ENCODE results near the gene CRACR2B. TPM values are rescaled to one million over a fixed set of nuclear protein-coding genes. Genes with fewer than 3 reads are reported as not detected.

Gene CRACR2B
- total and polyA plus RNA-seq, 10 of the 15 experiments (the other 5 are each of a cell fraction or from before 2014, with no cell fraction given): 0.10 to 33.7 (median 12.7) TPM

GRCh38 chr11:809287-810039 lies 18.3 kb upstream of the CRACR2B start, which contains the start of gene RPLP2 (continued):
- TF ChIP-seq MLLT1 (IDR thresholded peaks at IDR 0.05): no peak
- TF ChIP-seq HSF1 (IDR thresholded peaks at IDR 0.05; ENCODE audit: low read depth, low read length): no peak
- TF ChIP-seq ATF2 (IDR thresholded peaks at IDR 0.05; ENCODE audit: low read length): no peak
- TF ChIP-seq PML (IDR thresholded peaks at IDR 0.05; ENCODE audit: low read length): peak; percentile 84
- TF ChIP-seq IRF3 (IDR thresholded peaks at IDR 0.05): peak; percentile 48
- TF ChIP-seq SMAD5 (IDR thresholded peaks at IDR 0.05; ENCODE audit: low read depth): peak; percentile 93
- no peak for TF ChIP-seq SPI1 (IDR thresholded peaks at IDR 0.05; ENCODE audit: borderline replicate concordance, insufficient read depth, low read depth, low read length)
- no peak for TF ChIP-seq PAX8 (IDR thresholded peaks at IDR 0.05)
- no peak for TF ChIP-seq MTA2 (IDR thresholded peaks at IDR 0.05; ENCODE audit: low read depth)
- TF ChIP-seq ZBTB11 (CRISPR knock-in tag; IDR thresholded peaks at IDR 0.05): no peak; the same call in 1 of the 2 replicates
- TF ChIP-seq GABPA (IDR thresholded peaks at IDR 0.05; ENCODE audit: low read depth): peak; percentile 92
- no peak for TF ChIP-seq NR2C2 (IDR thresholded peaks at IDR 0.05; ENCODE audit: borderline replicate concordance, control insufficient read depth, insufficient read length, low read depth)
- peak; percentile 7 to 21; a peak in 2 of 4 replicates for TF ChIP-seq EP300 (IDR thresholded peaks at IDR 0.05; ENCODE audit: borderline replicate concordance in 1 of 2, control insufficient read depth in 1 of 2, low read depth in 2 of 2, low read length in 2 of 2)
- TF ChIP-seq POLR2A (IDR thresholded peaks at IDR 0.05; ENCODE audit: low read depth, low read length): peak; percentile 89
- no peak for TF ChIP-seq ZNF384 (IDR thresholded peaks at IDR 0.05; ENCODE audit: borderline replicate concordance, low read depth, low read length)
- TF ChIP-seq ZNF24 (IDR thresholded peaks at IDR 0.05): no peak
- TF ChIP-seq DPF2 (IDR thresholded peaks at IDR 0.05): no peak; the same call in 1 of the 2 replicates
- TF ChIP-seq RBBP5 (conservative IDR thresholded peaks at IDR 0.05): no peak
- no peak for TF ChIP-seq SMC3 (IDR thresholded peaks at IDR 0.05; ENCODE audit: borderline replicate concordance, low read length)
- TF ChIP-seq POU2F2 (IDR thresholded peaks at IDR 0.05; ENCODE audit: borderline replicate concordance, low read depth, low read length): peak; percentile 82
- peak; percentile 99 for TF ChIP-seq IKZF1 (conservative IDR thresholded peaks at IDR 0.05)
